HCT116 (cell line): ENCODE results near the gene ZNF785. TPM values are rescaled to one million over a fixed set of nuclear protein-coding genes. Genes with fewer than 3 reads are reported as not detected.

Source experiments
- ATAC-seq: fragments of 200-7000 bp; cut with Tn5 transposase; 2 replicates; pipeline ENCODE4 v1.9.1; 2020; ENCODE audit warnings: mild to moderate bottlenecking, moderate library complexity
- BruUV-seq: library from RNA; stranded (reverse); fragments of 400-500 nt; replicated peaks from 2 replicates; lab custom pipeline; 2021; lab: Mats Ljungman, UMichigan
- CTCF ChIA-PET: fragments of 300-600 bp; sonication (Branson Sonifier 250); formaldehyde crosslinking; loops from one replicate; lab custom pipeline; 2021; ENCODE audit warnings: antibody characterized with exemption; lab: Charles Lee
- POLR2A ChIA-PET: fragments of 300-600, 350-600 bp; sonication (Branson Sonifier 250); formaldehyde crosslinking; loops from one replicate; lab custom pipeline; 2021; ENCODE audit warnings: antibody characterized with exemption; lab: Charles Lee
- RAD21 ChIA-PET, 2 experiments: fragments of 300-600 bp; sonication (Branson Sonifier 250); formaldehyde crosslinking; loops; one replicate each; lab custom pipeline; 2023; ENCODE audit warnings: low total read pairs in 2 of 2; ENCODE audit not compliant: uncharacterized antibody in 2 of 2, unreplicated experiment in 2 of 2, low non-redundant PET in 1 of 2; lab: Charles Lee
- DNase-seq: peaks from one replicate; pipeline ENCODE4 v3.0.0-alpha.2; 2010; ENCODE audit warnings: low read depth, low spot score
- H2AFZ ChIP-seq: fragments of 200-600 bp; shearing (Covaris generic), sonication (generic); 2 replicates; pipeline ENCODE4 v1.6.1; 2017; ENCODE audit warnings: low read depth, mixed run types, mixed read lengths, antibody characterized with exemption, low read length; ENCODE audit not compliant: poor library complexity, severe bottlenecking
- H3K27ac ChIP-seq: 2 replicates; pipeline ENCODE4 v1.5.1; 2012; ENCODE audit warnings: low read depth, low read length
- H3K27me3 ChIP-seq: fragments of 200-600 bp; sonication (generic); 2 replicates; pipeline ENCODE4 v1.6.1; 2016; ENCODE audit warnings: mixed run types, low read length, mixed read lengths; ENCODE audit not compliant: insufficient read depth
- H3K36me3 ChIP-seq, 2 experiments: fragments of 200-500 bp in 1 of 2; fragments of 200-600 bp in 1 of 2; sonication (Bioruptor generic) in 1 of 2; sonication (generic) in 1 of 2; 2 replicates each; pipeline versions ENCODE4 v1.5.1 to v1.6.1; 2014 to 2016; ENCODE audit warnings: low read length in 2 of 2, inconsistent platforms in 1 of 2, mixed read lengths in 1 of 2, mixed run types in 1 of 2; ENCODE audit not compliant: insufficient read depth in 2 of 2, control insufficient read depth in 1 of 2
- H3K4me1 ChIP-seq, 2 experiments: fragments of 200-600 bp in 1 of 2; sonication (generic) in 1 of 2; 2 replicates each; pipeline versions ENCODE4 v1.5.1 to v1.6.1; 2012 to 2017; ENCODE audit warnings: low read length in 2 of 2, inconsistent platforms in 1 of 2, mild to moderate bottlenecking in 1 of 2, mixed read lengths in 1 of 2, mixed run types in 1 of 2, moderate library complexity in 1 of 2; ENCODE audit not compliant: insufficient read depth in 2 of 2, control insufficient read depth in 1 of 2
- H3K4me2 ChIP-seq: fragments of 200-600 bp; sonication (generic); 2 replicates; pipeline ENCODE4 v1.6.1; 2017; ENCODE audit warnings: mixed run types, low read length, mixed read lengths
- H3K4me3 ChIP-seq, 2 experiments: fragments of 200-600 bp in 1 of 2; sonication (generic) in 1 of 2; replicated peaks in 1 of 2; 2 replicates each; pipeline ENCODE4 v1.5.1; 2011 to 2016; ENCODE audit warnings: low read length in 2 of 2, control low read depth in 1 of 2, low read depth in 1 of 2, mild to moderate bottlenecking in 1 of 2, mixed read lengths in 1 of 2, mixed run types in 1 of 2
- H3K79me2 ChIP-seq: fragments of 200-600 bp; sonication (generic); 2 replicates; pipeline ENCODE4 v1.6.1; 2017; ENCODE audit warnings: mild to moderate bottlenecking, mixed run types, low read length, moderate library complexity, mixed read lengths; ENCODE audit not compliant: insufficient read depth
- H3K9ac ChIP-seq: fragments of 200-600 bp; sonication (generic); 2 replicates; pipeline ENCODE4 v1.6.1; 2016; ENCODE audit warnings: low read length, mixed read lengths
- H3K9me2 ChIP-seq: fragments of 200-600 bp; sonication (generic), shearing (Covaris generic); 2 replicates; pipeline ENCODE4 v1.6.1; 2017; ENCODE audit warnings: mixed run types, mild to moderate bottlenecking, moderate library complexity; ENCODE audit not compliant: insufficient read depth
- H3K9me3 ChIP-seq, 2 experiments: fragments of 200-500 bp in 1 of 2; fragments of 200-600 bp in 1 of 2; sonication (Bioruptor generic) in 1 of 2; sonication (generic) in 1 of 2; 2 replicates each; pipeline ENCODE4 v1.6.1; 2014 to 2017; ENCODE audit warnings: low read length in 2 of 2, mixed read lengths in 2 of 2, inconsistent platforms in 1 of 2, low read depth in 1 of 2, mild to moderate bottlenecking in 1 of 2, mixed run types in 1 of 2, moderate library complexity in 1 of 2; ENCODE audit not compliant: control insufficient read depth in 1 of 2, insufficient read depth in 1 of 2
- H4K20me1 ChIP-seq: fragments of 200-600 bp; sonication (generic), shearing (Covaris generic); 2 replicates; pipeline ENCODE4 v1.6.1; 2017; ENCODE audit warnings: mixed run types, mild to moderate bottlenecking, moderate library complexity; ENCODE audit not compliant: insufficient read depth
- CEBPB ChIP-seq: IDR thresholded peaks from 2 replicates; pipeline ENCODE4 v1.6.1; 2012; ENCODE audit warnings: low read depth
- ELF1 ChIP-seq: IDR thresholded peaks from 2 replicates; pipeline ENCODE4 v1.6.1; 2012; ENCODE audit warnings: low read depth, borderline replicate concordance
- EZH2 ChIP-seq: fragments of 200-600 bp; sonication (generic); IDR thresholded peaks from 2 replicates; pipeline ENCODE4 v1.6.1; 2017; ENCODE audit warnings: antibody characterized with exemption, mixed run types
- POLR2A ChIP-seq: IDR thresholded peaks from 2 replicates; pipeline ENCODE4 v1.7.0; 2011; ENCODE audit warnings: borderline replicate concordance; ENCODE audit not compliant: insufficient read depth, insufficient read length; ENCODE audit errors: extremely low read depth
- SIN3A ChIP-seq: IDR thresholded peaks from 2 replicates; pipeline ENCODE4 v1.6.1; 2012; ENCODE audit warnings: low read depth
- SP1 ChIP-seq: IDR thresholded peaks from 2 replicates; pipeline ENCODE4 v1.6.1; 2012; ENCODE audit warnings: low read depth
- YY1 ChIP-seq: IDR thresholded peaks from 2 replicates; pipeline ENCODE4 v1.6.1; 2011; ENCODE audit warnings: low read length, low read depth, moderate library complexity, mild to moderate bottlenecking; ENCODE audit not compliant: insufficient replicate concordance; ENCODE audit errors: extremely low read depth
- ZNF274 ChIP-seq: fragments of 200-500 bp; sonication (Bioruptor generic); IDR thresholded peaks from 2 replicates; pipeline ENCODE4 v1.6.1; 2014; ENCODE audit warnings: mild to moderate bottlenecking, low read depth, low read length, inconsistent platforms
- intact Hi-C: fragments of 100-400 bp; cut with micrococcal nuclease; formaldehyde crosslinking; loops from 2 replicates; pipeline ENCODE4 v1.10.0; 2022
- total RNA-seq: library from RNA; stranded (reverse); gene quantifications from one replicate; pipeline ENCODE4 v1.2.1, GENCODE V29; 2021; ENCODE audit not compliant: unreplicated experiment
- TF ChIP-seq, protein P1 (sequence below): IDR thresholded peaks from 2 replicates; pipeline ENCODE4 v1.6.1; 2011; ENCODE audit warnings: mild to moderate bottlenecking, low read length, moderate library complexity; ENCODE audit not compliant: insufficient replicate concordance; ENCODE audit errors: extremely low read depth
- TF ChIP-seq, protein P2 (sequence below), 3 experiments: fragments of 200-600 bp in 1 of 3; sonication (generic) in 1 of 3; IDR thresholded peaks in 2 of 3; conservative IDR thresholded peaks in 1 of 3; 2 replicates each; pipeline ENCODE4 v1.5.1; 2012 to 2017; ENCODE audit warnings: low read depth in 2 of 3, low read length in 2 of 3, antibody characterized with exemption in 1 of 3, borderline replicate concordance in 1 of 3, control low read depth in 1 of 3, mild to moderate bottlenecking in 1 of 3, mixed read lengths in 1 of 3, mixed run types in 1 of 3, moderate library complexity in 1 of 3; ENCODE audit not compliant: insufficient read depth in 1 of 3
- TF ChIP-seq, protein P3 (sequence below): IDR thresholded peaks from 2 replicates; pipeline ENCODE4 v1.6.1; 2012; ENCODE audit warnings: low read depth

The ZNF785 gene
- total RNA-seq, 1 experiment from 2014 or later: 0.15 TPM

DNA sequence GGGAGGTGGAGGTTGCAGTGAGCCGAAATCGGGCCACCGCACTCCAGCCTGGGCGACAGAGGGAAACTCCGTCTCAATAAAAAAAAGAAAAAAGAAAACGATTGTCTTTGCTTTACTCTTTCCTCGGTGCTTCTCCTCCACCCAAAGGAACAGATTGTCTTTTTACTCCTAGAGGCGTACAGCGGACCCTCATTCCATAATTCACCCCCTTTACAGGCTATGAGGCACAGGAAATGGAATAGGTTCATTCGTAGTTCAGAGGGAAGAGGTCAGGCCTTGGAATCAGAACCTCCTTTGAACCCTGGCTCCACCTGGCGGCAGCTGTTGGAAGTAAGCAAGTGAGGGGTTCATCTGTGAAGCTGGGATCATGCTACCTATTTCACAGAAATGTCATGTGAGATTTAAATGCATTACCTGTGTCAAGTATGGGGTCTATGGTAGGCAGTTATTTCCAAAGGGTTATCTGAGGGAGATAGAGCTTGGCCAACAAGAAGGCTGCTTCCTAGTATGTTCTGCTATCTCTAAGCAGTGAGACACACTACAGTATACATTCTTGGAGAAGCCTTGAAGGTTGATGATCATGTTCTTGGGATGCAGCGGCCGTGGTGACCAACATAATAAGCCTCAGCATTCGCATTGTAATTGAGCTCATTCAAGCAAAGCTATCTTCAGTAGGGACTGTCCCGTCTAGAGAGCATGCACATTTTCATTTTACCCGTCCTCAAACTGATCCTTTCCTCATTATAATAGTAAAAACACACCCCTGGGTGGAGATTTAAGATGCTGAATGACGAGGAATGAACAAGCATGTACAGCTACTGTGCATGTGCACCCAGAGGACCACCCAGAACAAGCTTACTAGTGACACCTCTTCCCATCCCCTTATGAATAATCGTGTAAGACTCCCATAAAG is 43.4 kb upstream of the ZNF785 start (continued):
- TF ChIP-seq, protein P1, sequence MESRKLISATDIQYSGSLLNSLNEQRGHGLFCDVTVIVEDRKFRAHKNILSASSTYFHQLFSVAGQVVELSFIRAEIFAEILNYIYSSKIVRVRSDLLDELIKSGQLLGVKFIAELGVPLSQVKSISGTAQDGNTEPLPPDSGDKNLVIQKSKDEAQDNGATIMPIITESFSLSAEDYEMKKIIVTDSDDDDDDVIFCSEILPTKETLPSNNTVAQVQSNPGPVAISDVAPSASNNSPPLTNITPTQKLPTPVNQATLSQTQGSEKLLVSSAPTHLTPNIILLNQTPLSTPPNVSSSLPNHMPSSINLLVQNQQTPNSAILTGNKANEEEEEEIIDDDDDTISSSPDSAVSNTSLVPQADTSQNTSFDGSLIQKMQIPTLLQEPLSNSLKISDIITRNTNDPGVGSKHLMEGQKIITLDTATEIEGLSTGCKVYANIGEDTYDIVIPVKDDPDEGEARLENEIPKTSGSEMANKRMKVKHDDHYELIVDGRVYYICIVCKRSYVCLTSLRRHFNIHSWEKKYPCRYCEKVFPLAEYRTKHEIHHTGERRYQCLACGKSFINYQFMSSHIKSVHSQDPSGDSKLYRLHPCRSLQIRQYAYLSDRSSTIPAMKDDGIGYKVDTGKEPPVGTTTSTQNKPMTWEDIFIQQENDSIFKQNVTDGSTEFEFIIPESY: no peak
- TF ChIP-seq SP1: no peak
- TF ChIP-seq, all 23 proteins: peak for 4

DNA sequence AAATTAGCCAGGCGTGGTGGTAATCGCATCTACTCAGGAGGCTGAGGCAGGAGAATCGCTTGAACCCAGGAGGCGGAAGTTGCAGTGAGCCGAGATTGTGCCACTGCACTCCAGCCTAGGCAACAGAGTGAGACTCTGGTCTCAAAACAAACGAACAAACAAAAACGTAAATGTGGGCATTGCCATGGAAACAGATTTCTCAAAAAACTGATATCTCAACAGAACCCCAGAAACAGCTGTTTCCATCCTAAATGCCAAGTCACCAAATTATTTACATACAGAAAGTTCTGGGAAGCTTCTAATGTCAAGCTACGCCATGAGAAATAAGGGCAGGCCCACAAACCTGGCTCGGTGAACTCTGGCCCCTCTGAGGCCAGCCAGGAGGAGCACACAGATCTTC is 40.7 kb upstream of the ZNF785 start:
- H3K4me1 ChIP-seq: peaks cover 0 to 7% of the 10 kb centered on the region in 2 experiments; a peak in 3 of 4 replicates
- H2AFZ ChIP-seq: no peak overlapping the region
- no TSS peak for BruUV-seq
- H3K79me2 ChIP-seq: no peaks in the 10 kb centered on the region
- ChIA-PET POLR2A (no interaction called here), CTCF (interaction anchor here (2.5 kb wide), 1 partner anchor 11 kb away, joined by 9 read pairs; no protein-coding TSS in a partner anchor), RAD21 (no interaction called here)
- no peak overlapping the region for H3K4me3 ChIP-seq
- no peaks in the 10 kb centered on the region for H3K27me3 ChIP-seq
- ATAC-seq: no peak
- no peak for DNase-seq
- intact Hi-C loops: loop anchor here (5.0 kb wide), 3 partner anchors 54 to 194 kb away; partner anchors contain the start of genes DCTPP1, SEPHS2 and ZNF688
- no peaks in the 10 kb centered on the region for H3K36me3 ChIP-seq
- no peak overlapping the region for H3K4me2 ChIP-seq
- H3K9me2 ChIP-seq: no peaks in the 10 kb centered on the region
- no peaks in the 10 kb centered on the region for H3K9me3 ChIP-seq
- H3K9ac ChIP-seq: no peak overlapping the region
- H3K27ac ChIP-seq: no peak overlapping the region
- H4K20me1 ChIP-seq: no peaks in the 10 kb centered on the region
- TF ChIP-seq, protein P1: no peak
- TF ChIP-seq EZH2 (no peak), SP1 (no peak), SIN3A (no peak), YY1 (no peak), ZNF274 (no peak), CEBPB (no peak), ELF1 (no peak), POLR2A (no peak)
- TF ChIP-seq, protein P2, sequence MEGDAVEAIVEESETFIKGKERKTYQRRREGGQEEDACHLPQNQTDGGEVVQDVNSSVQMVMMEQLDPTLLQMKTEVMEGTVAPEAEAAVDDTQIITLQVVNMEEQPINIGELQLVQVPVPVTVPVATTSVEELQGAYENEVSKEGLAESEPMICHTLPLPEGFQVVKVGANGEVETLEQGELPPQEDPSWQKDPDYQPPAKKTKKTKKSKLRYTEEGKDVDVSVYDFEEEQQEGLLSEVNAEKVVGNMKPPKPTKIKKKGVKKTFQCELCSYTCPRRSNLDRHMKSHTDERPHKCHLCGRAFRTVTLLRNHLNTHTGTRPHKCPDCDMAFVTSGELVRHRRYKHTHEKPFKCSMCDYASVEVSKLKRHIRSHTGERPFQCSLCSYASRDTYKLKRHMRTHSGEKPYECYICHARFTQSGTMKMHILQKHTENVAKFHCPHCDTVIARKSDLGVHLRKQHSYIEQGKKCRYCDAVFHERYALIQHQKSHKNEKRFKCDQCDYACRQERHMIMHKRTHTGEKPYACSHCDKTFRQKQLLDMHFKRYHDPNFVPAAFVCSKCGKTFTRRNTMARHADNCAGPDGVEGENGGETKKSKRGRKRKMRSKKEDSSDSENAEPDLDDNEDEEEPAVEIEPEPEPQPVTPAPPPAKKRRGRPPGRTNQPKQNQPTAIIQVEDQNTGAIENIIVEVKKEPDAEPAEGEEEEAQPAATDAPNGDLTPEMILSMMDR (IDR thresholded peaks at IDR 0.05 in 2 of 3, conservative IDR thresholded peaks at IDR 0.05 in 1 of 3; ENCODE audit: borderline replicate concordance in 1 of 3, insufficient read depth in 1 of 3, low read depth in 2 of 3, low read length in 2 of 3): no peak
- TF ChIP-seq, protein P3, sequence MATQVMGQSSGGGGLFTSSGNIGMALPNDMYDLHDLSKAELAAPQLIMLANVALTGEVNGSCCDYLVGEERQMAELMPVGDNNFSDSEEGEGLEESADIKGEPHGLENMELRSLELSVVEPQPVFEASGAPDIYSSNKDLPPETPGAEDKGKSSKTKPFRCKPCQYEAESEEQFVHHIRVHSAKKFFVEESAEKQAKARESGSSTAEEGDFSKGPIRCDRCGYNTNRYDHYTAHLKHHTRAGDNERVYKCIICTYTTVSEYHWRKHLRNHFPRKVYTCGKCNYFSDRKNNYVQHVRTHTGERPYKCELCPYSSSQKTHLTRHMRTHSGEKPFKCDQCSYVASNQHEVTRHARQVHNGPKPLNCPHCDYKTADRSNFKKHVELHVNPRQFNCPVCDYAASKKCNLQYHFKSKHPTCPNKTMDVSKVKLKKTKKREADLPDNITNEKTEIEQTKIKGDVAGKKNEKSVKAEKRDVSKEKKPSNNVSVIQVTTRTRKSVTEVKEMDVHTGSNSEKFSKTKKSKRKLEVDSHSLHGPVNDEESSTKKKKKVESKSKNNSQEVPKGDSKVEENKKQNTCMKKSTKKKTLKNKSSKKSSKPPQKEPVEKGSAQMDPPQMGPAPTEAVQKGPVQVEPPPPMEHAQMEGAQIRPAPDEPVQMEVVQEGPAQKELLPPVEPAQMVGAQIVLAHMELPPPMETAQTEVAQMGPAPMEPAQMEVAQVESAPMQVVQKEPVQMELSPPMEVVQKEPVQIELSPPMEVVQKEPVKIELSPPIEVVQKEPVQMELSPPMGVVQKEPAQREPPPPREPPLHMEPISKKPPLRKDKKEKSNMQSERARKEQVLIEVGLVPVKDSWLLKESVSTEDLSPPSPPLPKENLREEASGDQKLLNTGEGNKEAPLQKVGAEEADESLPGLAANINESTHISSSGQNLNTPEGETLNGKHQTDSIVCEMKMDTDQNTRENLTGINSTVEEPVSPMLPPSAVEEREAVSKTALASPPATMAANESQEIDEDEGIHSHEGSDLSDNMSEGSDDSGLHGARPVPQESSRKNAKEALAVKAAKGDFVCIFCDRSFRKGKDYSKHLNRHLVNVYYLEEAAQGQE: no peak
